PFSK-1 (cell line): ENCODE results near the gene SIAH1.

Experiments
- POLR2AphosphoS5 ChIP-seq: IDR thresholded peaks from 2 replicates; pipeline ENCODE4 v1.6.1; 2012; ENCODE audit warnings: low read depth, mild to moderate bottlenecking, control low read depth, low read length, moderate library complexity
- SIN3A ChIP-seq: IDR thresholded peaks from 2 replicates; pipeline ENCODE4 v1.6.1; 2012; ENCODE audit warnings: mild to moderate bottlenecking, low read length, moderate library complexity, borderline replicate concordance; ENCODE audit not compliant: insufficient read depth
- TAF1 ChIP-seq: IDR thresholded peaks from 2 replicates; pipeline ENCODE4 v1.6.1; 2012; ENCODE audit warnings: low read length, control low read depth, borderline replicate concordance; ENCODE audit not compliant: insufficient read depth
- TF ChIP-seq, protein P1 (sequence below), 2 experiments: IDR thresholded peaks; 2 replicates each; pipeline versions ENCODE4 v1.6.1 to v1.8.0; 2011 to 2012; ENCODE audit warnings: low read depth in 2 of 2, low read length in 2 of 2, control low read depth in 1 of 2, inconsistent platforms in 1 of 2, mild to moderate bottlenecking in 1 of 2, moderate library complexity in 1 of 2; ENCODE audit not compliant: insufficient read depth in 1 of 2

DNA sequence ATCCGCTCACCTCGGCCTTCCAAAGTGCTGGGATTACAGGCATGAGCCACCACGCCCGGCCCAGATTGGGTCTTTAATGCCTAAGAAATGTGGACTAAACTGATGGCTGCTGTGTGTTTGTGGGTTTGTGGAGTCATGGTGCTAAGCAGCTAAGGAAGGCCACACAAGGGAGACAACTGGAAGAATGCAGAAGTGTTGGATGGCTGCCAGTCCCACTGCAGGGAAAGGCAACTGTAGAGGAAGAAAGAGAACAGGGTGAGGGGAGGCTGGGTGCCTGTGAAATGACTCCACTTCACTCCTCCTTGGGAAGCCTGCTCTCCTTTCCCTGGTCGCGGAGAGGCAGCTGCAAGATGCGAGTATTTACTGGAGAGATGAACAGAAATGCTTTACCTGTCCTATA, 23.5 kb upstream of the SIAH1 start:
- no peak for TF ChIP-seq TAF1
- TF ChIP-seq, protein P1, sequence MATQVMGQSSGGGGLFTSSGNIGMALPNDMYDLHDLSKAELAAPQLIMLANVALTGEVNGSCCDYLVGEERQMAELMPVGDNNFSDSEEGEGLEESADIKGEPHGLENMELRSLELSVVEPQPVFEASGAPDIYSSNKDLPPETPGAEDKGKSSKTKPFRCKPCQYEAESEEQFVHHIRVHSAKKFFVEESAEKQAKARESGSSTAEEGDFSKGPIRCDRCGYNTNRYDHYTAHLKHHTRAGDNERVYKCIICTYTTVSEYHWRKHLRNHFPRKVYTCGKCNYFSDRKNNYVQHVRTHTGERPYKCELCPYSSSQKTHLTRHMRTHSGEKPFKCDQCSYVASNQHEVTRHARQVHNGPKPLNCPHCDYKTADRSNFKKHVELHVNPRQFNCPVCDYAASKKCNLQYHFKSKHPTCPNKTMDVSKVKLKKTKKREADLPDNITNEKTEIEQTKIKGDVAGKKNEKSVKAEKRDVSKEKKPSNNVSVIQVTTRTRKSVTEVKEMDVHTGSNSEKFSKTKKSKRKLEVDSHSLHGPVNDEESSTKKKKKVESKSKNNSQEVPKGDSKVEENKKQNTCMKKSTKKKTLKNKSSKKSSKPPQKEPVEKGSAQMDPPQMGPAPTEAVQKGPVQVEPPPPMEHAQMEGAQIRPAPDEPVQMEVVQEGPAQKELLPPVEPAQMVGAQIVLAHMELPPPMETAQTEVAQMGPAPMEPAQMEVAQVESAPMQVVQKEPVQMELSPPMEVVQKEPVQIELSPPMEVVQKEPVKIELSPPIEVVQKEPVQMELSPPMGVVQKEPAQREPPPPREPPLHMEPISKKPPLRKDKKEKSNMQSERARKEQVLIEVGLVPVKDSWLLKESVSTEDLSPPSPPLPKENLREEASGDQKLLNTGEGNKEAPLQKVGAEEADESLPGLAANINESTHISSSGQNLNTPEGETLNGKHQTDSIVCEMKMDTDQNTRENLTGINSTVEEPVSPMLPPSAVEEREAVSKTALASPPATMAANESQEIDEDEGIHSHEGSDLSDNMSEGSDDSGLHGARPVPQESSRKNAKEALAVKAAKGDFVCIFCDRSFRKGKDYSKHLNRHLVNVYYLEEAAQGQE (IDR thresholded peaks at IDR 0.05; ENCODE audit: insufficient read depth in 1 of 2, low read depth in 2 of 2, low read length in 2 of 2), result no peak
- TF ChIP-seq SIN3A, result no peak
- no peak for TF ChIP-seq POLR2AphosphoS5
